ENCODE measurements around the gene RTN4RL1. TPM values are rescaled to one million over a fixed set of nuclear protein-coding genes. Genes with fewer than 3 reads are reported as not detected.

Gene RTN4RL1
- total RNA-seq, 1 experiment from 2014 or later, result 0.80 TPM

GRCh38 chr17:2023256-2023655 lies 1.9 kb downstream of the RTN4RL1 start:
- in situ Hi-C loops (cut with HindIII; ENCODE audit: low pct_unique_long_range_greater_than_20kb, low sequenced_read_pairs), result no loop called here
- H3K4me1 ChIP-seq (ENCODE audit: control insufficient read depth, insufficient read depth, low read length), result no peaks in the 10 kb centered on the region
- ATAC-seq (no peak), DNase-seq (ENCODE audit: low read depth, low spot score) (no peak)
- no peaks in the 10 kb centered on the region; the same call in 1 of the 2 replicates for H3K27me3 ChIP-seq (ENCODE audit: control insufficient read depth, insufficient read depth, low read length)
- intact Hi-C loops (cut with micrococcal nuclease; ENCODE audit: unreplicated experiment), result no loop called here
- ChIA-PET POLR2A (no interaction called here), CTCF (interaction anchor here (0.7 kb wide), 1 partner anchor 86 kb away, joined by 7 read pairs; no protein-coding TSS in a partner anchor)
- H3K4me3 ChIP-seq (ENCODE audit: low read depth in 2 of 2, low read length in 2 of 2), result no peak overlapping the region
- H3K9me3 ChIP-seq (ENCODE audit: control insufficient read depth, insufficient read depth, low read depth, low read length), result no peaks in the 10 kb centered on the region
- no peak overlapping the region for H3K27ac ChIP-seq (ENCODE audit: low read length)
- no peak for TF ChIP-seq TCF7L2 (IDR thresholded peaks at IDR 0.05; ENCODE audit: low read depth, low read length)
- no peak for TF ChIP-seq REST (IDR thresholded peaks at IDR 0.05; ENCODE audit: insufficient read depth in 1 of 2, low read depth in 2 of 2, low read length in 1 of 2)
- TF ChIP-seq CTCF (IDR thresholded peaks at IDR 0.05), result no peak
- TF ChIP-seq POLR2AphosphoS5 (IDR thresholded peaks at IDR 0.05; ENCODE audit: low read depth, low read length), result no peak
- no peak for TF ChIP-seq SIN3A (IDR thresholded peaks at IDR 0.05; ENCODE audit: borderline replicate concordance, insufficient read depth, low read depth, low read length)
- H3K36me3 ChIP-seq (ENCODE audit: control insufficient read depth, insufficient read depth, low read length), result no peaks in the 10 kb centered on the region
- no TSS peak for BruUV-seq (replicated peaks)

GRCh38 chr17:2022647-2023240 lies 2.4 kb downstream of the RTN4RL1 start:
- in situ Hi-C loops (cut with HindIII; ENCODE audit: low pct_unique_long_range_greater_than_20kb, low sequenced_read_pairs) (no loop called here), intact Hi-C loops (cut with micrococcal nuclease; ENCODE audit: unreplicated experiment) (no loop called here)
- POLR2A ChIA-PET, result no interaction called here
- CTCF ChIA-PET, result no interaction called here
- no TSS peak for BruUV-seq (replicated peaks)
- no peaks in the 10 kb centered on the region for H3K36me3 ChIP-seq (ENCODE audit: control insufficient read depth, insufficient read depth, low read length)
- H3K9me3 ChIP-seq (ENCODE audit: control insufficient read depth, insufficient read depth, low read depth, low read length), result no peaks in the 10 kb centered on the region
- ATAC-seq, result no peak
- H3K27me3 ChIP-seq (ENCODE audit: control insufficient read depth, insufficient read depth, low read length), result no peaks in the 10 kb centered on the region; the same call in 1 of the 2 replicates
- H3K4me1 ChIP-seq (ENCODE audit: control insufficient read depth, insufficient read depth, low read length), result no peaks in the 10 kb centered on the region
- TF ChIP-seq CTCF (IDR thresholded peaks at IDR 0.05) (no peak), REST (IDR thresholded peaks at IDR 0.05; ENCODE audit: insufficient read depth in 1 of 2, low read depth in 2 of 2, low read length in 1 of 2) (no peak), POLR2AphosphoS5 (IDR thresholded peaks at IDR 0.05; ENCODE audit: low read depth, low read length) (no peak), TCF7L2 (IDR thresholded peaks at IDR 0.05; ENCODE audit: low read depth, low read length) (no peak), SIN3A (IDR thresholded peaks at IDR 0.05; ENCODE audit: borderline replicate concordance, insufficient read depth, low read depth, low read length) (no peak)
- H3K4me3 ChIP-seq (ENCODE audit: low read depth in 2 of 2, low read length in 2 of 2), result no peak overlapping the region
- no peak for DNase-seq (ENCODE audit: low read depth, low spot score)
- no peak overlapping the region for H3K27ac ChIP-seq (ENCODE audit: low read length)

Data from Panc1 (cell line).